ENCODE data around the gene DYNC2LI1.

DYNC2LI1 gene

DNA sequence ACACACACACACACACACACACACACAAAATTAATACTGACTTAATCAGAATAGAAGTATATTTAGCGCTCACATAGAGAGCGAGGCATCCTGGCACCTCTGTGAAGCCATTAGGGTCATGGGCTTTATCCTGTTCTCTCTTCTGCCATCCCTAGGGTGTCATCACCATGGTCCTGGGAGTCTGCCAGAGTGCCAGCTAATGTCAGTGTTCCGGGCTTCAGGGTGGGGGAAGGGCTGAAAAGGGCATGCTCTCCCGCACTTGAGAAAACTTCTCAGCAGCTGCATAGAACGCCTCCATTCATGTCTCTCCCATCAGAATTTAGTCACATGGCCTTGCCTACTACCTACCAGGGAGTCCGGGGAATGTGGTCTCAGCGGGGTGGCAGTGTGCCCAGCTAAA lies 19.7 kb upstream of the DYNC2LI1 start (continued):
- TF ChIP-seq, protein P1, sequence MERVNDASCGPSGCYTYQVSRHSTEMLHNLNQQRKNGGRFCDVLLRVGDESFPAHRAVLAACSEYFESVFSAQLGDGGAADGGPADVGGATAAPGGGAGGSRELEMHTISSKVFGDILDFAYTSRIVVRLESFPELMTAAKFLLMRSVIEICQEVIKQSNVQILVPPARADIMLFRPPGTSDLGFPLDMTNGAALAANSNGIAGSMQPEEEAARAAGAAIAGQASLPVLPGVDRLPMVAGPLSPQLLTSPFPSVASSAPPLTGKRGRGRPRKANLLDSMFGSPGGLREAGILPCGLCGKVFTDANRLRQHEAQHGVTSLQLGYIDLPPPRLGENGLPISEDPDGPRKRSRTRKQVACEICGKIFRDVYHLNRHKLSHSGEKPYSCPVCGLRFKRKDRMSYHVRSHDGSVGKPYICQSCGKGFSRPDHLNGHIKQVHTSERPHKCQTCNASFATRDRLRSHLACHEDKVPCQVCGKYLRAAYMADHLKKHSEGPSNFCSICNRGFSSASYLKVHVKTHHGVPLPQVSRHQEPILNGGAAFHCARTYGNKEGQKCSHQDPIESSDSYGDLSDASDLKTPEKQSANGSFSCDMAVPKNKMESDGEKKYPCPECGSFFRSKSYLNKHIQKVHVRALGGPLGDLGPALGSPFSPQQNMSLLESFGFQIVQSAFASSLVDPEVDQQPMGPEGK (CRISPR knock-in tag; IDR thresholded peaks at IDR 0.05; ENCODE audit: borderline replicate concordance), result no peak
- no peak for TF ChIP-seq SNAI2 (CRISPR knock-in tag; IDR thresholded peaks at IDR 0.05)
- TF ChIP-seq, protein P2, sequence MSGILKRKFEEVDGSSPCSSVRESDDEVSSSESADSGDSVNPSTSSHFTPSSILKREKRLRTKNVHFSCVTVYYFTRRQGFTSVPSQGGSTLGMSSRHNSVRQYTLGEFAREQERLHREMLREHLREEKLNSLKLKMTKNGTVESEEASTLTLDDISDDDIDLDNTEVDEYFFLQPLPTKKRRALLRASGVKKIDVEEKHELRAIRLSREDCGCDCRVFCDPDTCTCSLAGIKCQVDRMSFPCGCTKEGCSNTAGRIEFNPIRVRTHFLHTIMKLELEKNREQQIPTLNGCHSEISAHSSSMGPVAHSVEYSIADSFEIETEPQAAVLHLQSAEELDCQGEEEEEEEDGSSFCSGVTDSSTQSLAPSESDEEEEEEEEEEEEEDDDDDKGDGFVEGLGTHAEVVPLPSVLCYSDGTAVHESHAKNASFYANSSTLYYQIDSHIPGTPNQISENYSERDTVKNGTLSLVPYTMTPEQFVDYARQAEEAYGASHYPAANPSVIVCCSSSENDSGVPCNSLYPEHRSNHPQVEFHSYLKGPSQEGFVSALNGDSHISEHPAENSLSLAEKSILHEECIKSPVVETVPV (CRISPR knock-in tag; IDR thresholded peaks at IDR 0.05), result no peak
- TF ChIP-seq, protein P3, sequence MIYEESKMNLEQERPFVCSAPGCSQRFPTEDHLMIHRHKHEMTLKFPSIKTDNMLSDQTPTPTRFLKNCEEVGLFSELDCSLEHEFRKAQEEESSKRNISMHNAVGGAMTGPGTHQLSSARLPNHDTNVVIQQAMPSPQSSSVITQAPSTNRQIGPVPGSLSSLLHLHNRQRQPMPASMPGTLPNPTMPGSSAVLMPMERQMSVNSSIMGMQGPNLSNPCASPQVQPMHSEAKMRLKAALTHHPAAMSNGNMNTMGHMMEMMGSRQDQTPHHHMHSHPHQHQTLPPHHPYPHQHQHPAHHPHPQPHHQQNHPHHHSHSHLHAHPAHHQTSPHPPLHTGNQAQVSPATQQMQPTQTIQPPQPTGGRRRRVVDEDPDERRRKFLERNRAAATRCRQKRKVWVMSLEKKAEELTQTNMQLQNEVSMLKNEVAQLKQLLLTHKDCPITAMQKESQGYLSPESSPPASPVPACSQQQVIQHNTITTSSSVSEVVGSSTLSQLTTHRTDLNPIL (CRISPR knock-in tag; IDR thresholded peaks at IDR 0.05; ENCODE audit: low read depth), result no peak
- TF ChIP-seq BACH2 (CRISPR knock-in tag; IDR thresholded peaks at IDR 0.05; ENCODE audit: borderline replicate concordance), result no peak
- TF ChIP-seq ZFP3 (CRISPR knock-in tag; IDR thresholded peaks at IDR 0.05), result no peak

DNA sequence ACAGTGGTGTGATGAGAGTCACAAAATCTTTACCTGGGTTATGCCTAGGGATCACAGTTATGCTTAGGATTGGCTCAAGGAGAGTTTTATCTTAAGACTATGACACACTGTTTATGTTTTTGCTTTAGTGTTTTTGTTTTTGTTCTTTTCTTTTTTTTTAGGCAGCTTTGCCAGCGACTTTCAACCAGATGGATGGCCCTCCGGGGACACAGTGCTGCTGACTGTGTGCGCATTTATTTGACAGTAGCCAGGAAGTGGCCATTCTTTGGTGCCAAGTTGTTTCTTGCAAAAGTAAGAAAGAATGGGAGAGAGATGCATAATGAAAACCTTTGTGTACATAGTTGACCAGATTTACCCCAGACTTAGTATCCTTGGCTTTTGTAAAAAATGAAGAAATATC lies 15.1 kb upstream of the DYNC2LI1 start:
- TF ChIP-seq TCF4 (CRISPR knock-in tag; IDR thresholded peaks at IDR 0.05; ENCODE audit: borderline replicate concordance) (no peak), BACH2 (CRISPR knock-in tag; IDR thresholded peaks at IDR 0.05; ENCODE audit: borderline replicate concordance) (no peak), ZNF8 (CRISPR knock-in tag; IDR thresholded peaks at IDR 0.05) (no peak), ZFP3 (CRISPR knock-in tag; IDR thresholded peaks at IDR 0.05) (no peak), ISL1 (CRISPR knock-in tag; IDR thresholded peaks at IDR 0.05) (no peak), ARNTL (CRISPR knock-in tag; IDR thresholded peaks at IDR 0.05; ENCODE audit: borderline replicate concordance, low read depth) (no peak), GLIS3 (CRISPR knock-in tag; IDR thresholded peaks at IDR 0.05) (no peak), SNAI2 (CRISPR knock-in tag; IDR thresholded peaks at IDR 0.05) (no peak), TOX (CRISPR knock-in tag; IDR thresholded peaks at IDR 0.05; ENCODE audit: borderline replicate concordance) (no peak), ESRRG (CRISPR knock-in tag; IDR thresholded peaks at IDR 0.05) (no peak), OSR1 (CRISPR knock-in tag; IDR thresholded peaks at IDR 0.05) (no peak), ZC3H10 (CRISPR knock-in tag; IDR thresholded peaks at IDR 0.05) (no peak), ZNF565 (CRISPR knock-in tag; conservative IDR thresholded peaks at IDR 0.05; ENCODE audit: low read depth) (no peak), RARB (CRISPR knock-in tag; IDR thresholded peaks at IDR 0.05) (no peak), ZNF70 (CRISPR knock-in tag; IDR thresholded peaks at IDR 0.05) (no peak)
- TF ChIP-seq, protein P2 (CRISPR knock-in tag; IDR thresholded peaks at IDR 0.05), result no peak
- TF ChIP-seq, protein P4, sequence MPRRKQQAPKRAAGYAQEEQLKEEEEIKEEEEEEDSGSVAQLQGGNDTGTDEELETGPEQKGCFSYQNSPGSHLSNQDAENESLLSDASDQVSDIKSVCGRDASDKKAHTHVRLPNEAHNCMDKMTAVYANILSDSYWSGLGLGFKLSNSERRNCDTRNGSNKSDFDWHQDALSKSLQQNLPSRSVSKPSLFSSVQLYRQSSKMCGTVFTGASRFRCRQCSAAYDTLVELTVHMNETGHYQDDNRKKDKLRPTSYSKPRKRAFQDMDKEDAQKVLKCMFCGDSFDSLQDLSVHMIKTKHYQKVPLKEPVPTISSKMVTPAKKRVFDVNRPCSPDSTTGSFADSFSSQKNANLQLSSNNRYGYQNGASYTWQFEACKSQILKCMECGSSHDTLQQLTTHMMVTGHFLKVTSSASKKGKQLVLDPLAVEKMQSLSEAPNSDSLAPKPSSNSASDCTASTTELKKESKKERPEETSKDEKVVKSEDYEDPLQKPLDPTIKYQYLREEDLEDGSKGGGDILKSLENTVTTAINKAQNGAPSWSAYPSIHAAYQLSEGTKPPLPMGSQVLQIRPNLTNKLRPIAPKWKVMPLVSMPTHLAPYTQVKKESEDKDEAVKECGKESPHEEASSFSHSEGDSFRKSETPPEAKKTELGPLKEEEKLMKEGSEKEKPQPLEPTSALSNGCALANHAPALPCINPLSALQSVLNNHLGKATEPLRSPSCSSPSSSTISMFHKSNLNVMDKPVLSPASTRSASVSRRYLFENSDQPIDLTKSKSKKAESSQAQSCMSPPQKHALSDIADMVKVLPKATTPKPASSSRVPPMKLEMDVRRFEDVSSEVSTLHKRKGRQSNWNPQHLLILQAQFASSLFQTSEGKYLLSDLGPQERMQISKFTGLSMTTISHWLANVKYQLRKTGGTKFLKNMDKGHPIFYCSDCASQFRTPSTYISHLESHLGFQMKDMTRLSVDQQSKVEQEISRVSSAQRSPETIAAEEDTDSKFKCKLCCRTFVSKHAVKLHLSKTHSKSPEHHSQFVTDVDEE (CRISPR knock-in tag; IDR thresholded peaks at IDR 0.05), result no peak
- TF ChIP-seq, protein P1 (CRISPR knock-in tag; IDR thresholded peaks at IDR 0.05; ENCODE audit: borderline replicate concordance), result no peak
- TF ChIP-seq, protein P3 (CRISPR knock-in tag; IDR thresholded peaks at IDR 0.05; ENCODE audit: low read depth), result no peak
- TF ChIP-seq, protein P5, sequence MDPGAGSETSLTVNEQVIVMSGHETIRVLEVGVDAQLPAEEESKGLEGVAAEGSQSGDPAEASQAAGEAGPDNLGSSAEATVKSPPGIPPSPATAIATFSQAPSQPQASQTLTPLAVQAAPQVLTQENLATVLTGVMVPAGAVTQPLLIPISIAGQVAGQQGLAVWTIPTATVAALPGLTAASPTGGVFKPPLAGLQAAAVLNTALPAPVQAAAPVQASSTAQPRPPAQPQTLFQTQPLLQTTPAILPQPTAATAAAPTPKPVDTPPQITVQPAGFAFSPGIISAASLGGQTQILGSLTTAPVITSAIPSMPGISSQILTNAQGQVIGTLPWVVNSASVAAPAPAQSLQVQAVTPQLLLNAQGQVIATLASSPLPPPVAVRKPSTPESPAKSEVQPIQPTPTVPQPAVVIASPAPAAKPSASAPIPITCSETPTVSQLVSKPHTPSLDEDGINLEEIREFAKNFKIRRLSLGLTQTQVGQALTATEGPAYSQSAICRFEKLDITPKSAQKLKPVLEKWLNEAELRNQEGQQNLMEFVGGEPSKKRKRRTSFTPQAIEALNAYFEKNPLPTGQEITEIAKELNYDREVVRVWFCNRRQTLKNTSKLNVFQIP (CRISPR knock-in tag; IDR thresholded peaks at IDR 0.05; ENCODE audit: borderline replicate concordance, low read depth), result no peak
- peak; percentile 14; the same call in 2 of the 3 replicates for ATAC-seq
